K562 (cell line): ENCODE measurements around the gene ACVR2B.

Experiments used
- IFI16 ChIP-seq: fragments of 250-450 bp; sonication (Bioruptor Pico); IDR thresholded peaks from 2 replicates; pipeline ENCODE4 v2.1.2; 2022; ENCODE audit warnings: mild to moderate bottlenecking, inconsistent platforms
- POLR2AphosphoS5 ChIP-seq: IDR thresholded peaks from 2 replicates; pipeline ENCODE4 v1.6.1; 2011; ENCODE audit warnings: mild to moderate bottlenecking, low read depth, low read length, moderate library complexity; ENCODE audit not compliant: control insufficient read depth, insufficient read depth

DNA sequence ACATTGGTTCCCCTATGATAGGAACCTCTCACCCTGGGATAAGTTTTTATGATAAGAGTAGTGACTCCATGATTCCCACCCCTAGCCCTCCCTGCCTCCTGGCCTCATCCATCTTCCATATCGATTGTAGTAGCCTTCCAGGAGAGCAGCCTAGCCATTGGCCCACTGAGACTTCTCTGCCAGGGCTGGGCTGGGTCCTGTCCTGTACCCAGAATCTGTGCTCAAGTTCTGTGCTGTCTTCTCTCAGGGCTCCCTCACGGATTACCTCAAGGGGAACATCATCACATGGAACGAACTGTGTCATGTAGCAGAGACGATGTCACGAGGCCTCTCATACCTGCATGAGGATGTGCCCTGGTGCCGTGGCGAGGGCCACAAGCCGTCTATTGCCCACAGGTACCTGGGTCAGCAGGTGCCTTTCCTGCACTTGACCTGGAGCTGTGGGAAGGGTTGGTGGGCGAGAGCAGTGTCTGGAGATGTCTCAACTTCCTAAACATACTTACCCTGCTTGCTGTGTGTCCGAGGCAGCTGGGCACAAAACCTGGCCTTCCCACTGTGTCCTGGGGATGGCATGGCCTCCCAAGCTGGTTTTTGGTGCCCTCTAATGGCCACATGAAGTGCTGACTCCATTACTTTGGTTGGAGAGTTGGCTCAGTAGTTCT lies 25.9 kb downstream of the ACVR2B start:
- no peak for TF ChIP-seq IFI16 (CRISPR knock-in tag)
- TF ChIP-seq POLR2AphosphoS5, result no peak
